ENCODE measurements around the gene ARHGAP35. TPM values are rescaled to one million over a fixed set of nuclear protein-coding genes. Genes with fewer than 3 reads are reported as not detected.
A peak's percentile ranks its signal among the peaks of the same experiment; 100 is the strongest.

ARHGAP35 gene
- total RNA-seq, 2 donors from 2014 or later: 59.1 to 76.5 TPM

DNA sequence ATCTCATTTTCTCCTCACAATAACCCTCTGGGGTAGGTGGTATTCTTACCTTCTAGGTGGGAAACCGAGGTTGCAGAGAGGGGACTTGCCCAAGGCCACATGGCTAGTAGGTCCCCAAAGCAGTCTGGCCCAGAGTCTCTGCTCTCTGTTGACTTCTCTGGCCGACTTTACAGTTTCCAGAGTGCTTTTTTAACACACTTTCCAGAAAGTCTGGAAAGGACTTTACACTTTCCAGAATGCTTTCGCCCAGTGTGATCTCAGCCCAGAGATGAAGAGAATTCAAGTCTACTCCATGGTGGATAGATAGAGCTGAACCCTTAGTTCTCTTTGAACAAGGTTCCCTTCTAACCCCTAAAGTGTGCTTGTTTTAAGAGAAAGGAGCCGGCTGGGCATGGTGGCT, 12.2 kb downstream of the ARHGAP35 start:
- no peak for DNase-seq (ENCODE audit: low spot score)
- TF ChIP-seq, protein P1, sequence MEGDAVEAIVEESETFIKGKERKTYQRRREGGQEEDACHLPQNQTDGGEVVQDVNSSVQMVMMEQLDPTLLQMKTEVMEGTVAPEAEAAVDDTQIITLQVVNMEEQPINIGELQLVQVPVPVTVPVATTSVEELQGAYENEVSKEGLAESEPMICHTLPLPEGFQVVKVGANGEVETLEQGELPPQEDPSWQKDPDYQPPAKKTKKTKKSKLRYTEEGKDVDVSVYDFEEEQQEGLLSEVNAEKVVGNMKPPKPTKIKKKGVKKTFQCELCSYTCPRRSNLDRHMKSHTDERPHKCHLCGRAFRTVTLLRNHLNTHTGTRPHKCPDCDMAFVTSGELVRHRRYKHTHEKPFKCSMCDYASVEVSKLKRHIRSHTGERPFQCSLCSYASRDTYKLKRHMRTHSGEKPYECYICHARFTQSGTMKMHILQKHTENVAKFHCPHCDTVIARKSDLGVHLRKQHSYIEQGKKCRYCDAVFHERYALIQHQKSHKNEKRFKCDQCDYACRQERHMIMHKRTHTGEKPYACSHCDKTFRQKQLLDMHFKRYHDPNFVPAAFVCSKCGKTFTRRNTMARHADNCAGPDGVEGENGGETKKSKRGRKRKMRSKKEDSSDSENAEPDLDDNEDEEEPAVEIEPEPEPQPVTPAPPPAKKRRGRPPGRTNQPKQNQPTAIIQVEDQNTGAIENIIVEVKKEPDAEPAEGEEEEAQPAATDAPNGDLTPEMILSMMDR (IDR thresholded peaks at IDR 0.05): no peak

DNA sequence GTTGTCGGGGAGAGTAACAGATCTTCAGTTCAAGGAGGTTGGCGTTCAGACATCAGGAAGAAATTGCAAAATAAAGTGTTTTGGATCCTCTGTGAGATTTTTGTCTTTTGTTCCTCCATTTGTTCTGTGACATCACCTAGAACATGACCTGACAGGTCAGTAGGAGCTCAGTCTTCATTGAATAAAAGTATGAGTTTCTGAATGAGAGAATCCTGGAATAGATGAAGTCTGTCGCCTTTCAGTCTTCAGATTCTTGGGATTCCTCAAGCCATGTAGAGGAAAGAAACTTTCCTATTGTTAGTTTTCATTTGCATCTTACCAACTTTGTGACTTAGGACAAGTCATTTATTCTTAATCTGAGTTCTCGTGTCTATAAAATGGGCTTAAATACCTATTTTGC, 14.4 kb downstream of the ARHGAP35 start:
- no peak for DNase-seq (ENCODE audit: low spot score)
- Histone ChIP-seq H3K4me1 (peaks cover 0 to 5% of the 10 kb centered on the region in 2 donors), H3K4me3 (no peak overlapping the region), H3K9me3 (no peaks in the 10 kb centered on the region), H3K36me3 (peaks cover 3% of the 10 kb centered on the region), H3K27me3 (no peaks in the 10 kb centered on the region), H3K27ac (no peak overlapping the region)
- TF ChIP-seq, protein P1 (IDR thresholded peaks at IDR 0.05): no peak

More for the DNA sequence above, 12.2 kb downstream of the ARHGAP35 start:
- no peaks in the 10 kb centered on the region for H3K9me3 ChIP-seq
- H3K36me3 ChIP-seq: peaks cover 3% of the 10 kb centered on the region
- no peaks in the 10 kb centered on the region for H3K27me3 ChIP-seq
- H3K4me3 ChIP-seq: no peak overlapping the region
- no peak overlapping the region for H3K27ac ChIP-seq
- H3K4me1 ChIP-seq: peaks cover 0 to 13% of the 10 kb centered on the region in 2 donors

DNA sequence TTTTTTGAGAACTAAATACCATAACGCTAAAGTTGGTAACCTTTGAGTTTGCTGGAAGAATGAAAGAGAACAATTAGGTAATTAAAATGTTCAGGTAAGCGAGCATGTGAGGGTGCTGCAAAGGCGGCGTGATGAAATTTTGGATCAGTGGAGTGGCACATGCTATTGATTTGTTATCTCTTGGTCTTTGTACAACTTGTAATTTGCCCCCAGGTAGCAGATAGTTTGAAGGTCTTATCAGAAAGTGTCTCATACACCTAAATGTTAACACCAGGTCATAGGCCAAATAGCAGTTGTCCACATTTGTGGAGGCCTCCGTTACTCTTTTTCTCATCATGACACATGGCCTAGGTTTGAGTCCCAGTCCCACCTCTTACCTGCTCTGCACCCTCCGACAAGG, 14.9 kb downstream of the ARHGAP35 start:
- DNase-seq (ENCODE audit: low spot score): no peak
- Histone ChIP-seq H3K4me3 (no peak overlapping the region), H3K27me3 (no peaks in the 10 kb centered on the region), H3K9me3 (no peaks in the 10 kb centered on the region), H3K27ac (no peak overlapping the region), H3K36me3 (peaks cover 3% of the 10 kb centered on the region), H3K4me1 (peaks cover 0 to 5% of the 10 kb centered on the region in 2 donors)
- TF ChIP-seq, protein P1 (IDR thresholded peaks at IDR 0.05): no peak

DNA sequence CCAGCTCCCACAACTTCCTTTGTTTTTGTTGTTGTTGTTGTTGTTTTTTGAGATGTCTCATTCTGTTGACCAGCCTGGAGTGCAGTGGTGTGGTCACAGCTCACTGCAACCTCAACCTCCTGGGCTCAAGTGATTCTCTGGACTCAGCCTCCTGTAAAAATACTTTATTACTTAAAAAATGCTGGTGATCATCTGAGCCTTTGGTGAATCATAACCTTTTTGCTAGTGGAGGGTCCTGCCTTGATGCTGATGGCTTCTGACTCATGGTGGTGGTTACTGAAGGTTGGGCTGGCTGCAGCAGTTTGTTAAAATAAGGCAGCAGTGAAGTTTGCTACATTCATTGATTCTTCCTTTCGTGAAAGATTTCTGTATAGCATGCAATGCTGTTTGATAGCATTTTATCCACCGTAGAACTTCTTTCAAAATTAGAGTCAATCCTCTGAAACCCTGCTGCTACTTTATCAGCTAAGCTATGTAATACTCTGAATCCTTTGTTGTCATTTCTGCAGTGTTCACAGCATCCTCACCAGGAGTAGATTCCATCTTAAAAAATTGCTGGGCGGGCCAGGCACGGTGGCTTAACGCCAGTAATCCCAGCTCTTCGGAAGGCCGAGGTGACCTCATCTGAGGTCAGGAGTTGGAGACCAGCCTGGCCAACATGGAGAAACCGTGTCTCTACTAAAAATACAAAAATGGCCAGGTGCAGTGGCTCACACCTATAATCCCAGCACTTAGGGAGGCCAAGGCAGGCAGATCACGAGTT, 18.0 kb downstream of the ARHGAP35 start:
- no peaks in the 10 kb centered on the region for H3K9me3 ChIP-seq
- H3K27ac ChIP-seq: peak overlapping the region in 1 of 2 donors; percentile 5
- H3K4me1 ChIP-seq: peaks cover 0 to 10% of the 10 kb centered on the region in 2 donors
- TF ChIP-seq, protein P1 (IDR thresholded peaks at IDR 0.05): no peak
- no peak for DNase-seq (ENCODE audit: low spot score)
- H3K36me3 ChIP-seq: peaks cover 3% of the 10 kb centered on the region
- H3K27me3 ChIP-seq: no peaks in the 10 kb centered on the region
- H3K4me3 ChIP-seq: no peak overlapping the region

DNA sequence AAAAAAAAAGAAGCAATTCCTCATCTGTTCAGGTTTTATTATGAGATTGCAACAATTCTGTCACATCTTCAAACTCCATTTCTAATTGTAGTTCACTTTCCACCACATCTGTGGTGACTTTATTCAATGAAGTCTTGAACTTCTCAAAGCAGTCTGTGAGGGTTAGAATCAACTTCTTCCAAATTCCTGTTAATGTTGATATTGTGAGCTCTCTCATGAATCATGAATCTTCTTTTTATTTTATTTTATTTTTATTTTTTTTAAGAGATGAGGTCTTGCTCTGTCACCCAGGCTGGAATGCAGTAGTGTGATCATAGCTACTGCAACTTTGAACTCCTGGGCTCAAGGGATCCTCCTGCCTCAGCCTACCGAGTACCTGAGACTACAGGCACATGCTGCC, 19.6 kb downstream of the ARHGAP35 start:
- Histone ChIP-seq H3K27ac (no peak overlapping the region), H3K9me3 (no peaks in the 10 kb centered on the region), H3K4me1 (peaks cover 0 to 10% of the 10 kb centered on the region in 2 donors), H3K27me3 (no peaks in the 10 kb centered on the region), H3K4me3 (no peak overlapping the region), H3K36me3 (no peaks in the 10 kb centered on the region)
- TF ChIP-seq, protein P1 (IDR thresholded peaks at IDR 0.05): no peak
- DNase-seq (ENCODE audit: low spot score): no peak

All from right atrium auricular region (tissue), 2 donors.